GM19023 (cell line): ENCODE results near the gene GNG2.

Experiments used
- ATAC-seq: cut with Tn5 transposase; IDR thresholded peaks from one replicate; pipeline ENCODE4 v1.9.1; 2021; ENCODE audit warnings: mild to moderate bottlenecking, moderate library complexity; ENCODE audit not compliant: unreplicated experiment

Gene GNG2

DNA sequence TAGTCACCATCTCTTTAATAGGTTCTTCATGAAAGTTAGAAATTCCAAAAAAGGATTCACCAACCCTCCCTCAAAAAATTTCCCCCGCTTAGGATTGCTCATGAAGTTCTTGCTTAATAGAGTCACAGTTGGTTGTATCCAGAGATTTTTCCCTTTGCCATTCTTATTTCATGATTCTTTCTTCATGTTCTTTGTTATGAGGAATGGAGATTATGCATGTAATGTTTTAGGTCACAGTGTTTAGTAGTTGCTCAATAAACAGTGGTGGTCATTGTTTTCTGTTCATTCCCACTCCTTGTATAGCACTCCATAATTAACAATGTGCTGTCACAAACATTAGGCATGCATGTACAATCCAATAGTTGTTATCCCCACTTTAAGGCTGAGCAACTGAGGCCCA is 77.7 kb downstream of the GNG2 start:
- ATAC-seq, result no peak

GRCh38 chr14:51938821-51939220 is 78.4 kb downstream of the GNG2 start:
- ATAC-seq, result no peak

- no peak for ATAC-seq
Measured at GRCh38 chr14:51939226-51939625, 78.8 kb downstream of the GNG2 start.

GRCh38 chr14:51939755-51940301 is 79.4 kb downstream of the GNG2 start:
- no peak for ATAC-seq

DNA sequence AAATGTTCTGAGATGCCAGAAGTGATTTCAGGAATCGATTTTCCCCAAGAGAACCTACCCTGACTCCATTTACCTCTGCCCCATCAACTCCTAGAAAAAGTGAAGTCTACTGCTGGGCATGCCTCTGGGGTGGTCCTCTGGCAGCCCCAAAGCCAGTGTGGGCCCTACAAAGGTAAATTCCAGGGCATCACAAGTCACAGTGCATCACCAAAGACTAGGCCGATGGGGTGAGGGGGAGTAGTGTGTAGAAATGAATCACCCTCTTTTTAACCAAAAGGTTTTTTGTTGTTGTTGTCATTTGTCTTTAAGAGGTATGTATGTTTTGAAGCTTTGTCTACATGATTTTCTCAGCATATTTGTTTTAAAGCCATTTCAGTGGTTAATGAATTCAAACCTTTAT is 82.6 kb downstream of the GNG2 start:
- no peak for ATAC-seq

DNA sequence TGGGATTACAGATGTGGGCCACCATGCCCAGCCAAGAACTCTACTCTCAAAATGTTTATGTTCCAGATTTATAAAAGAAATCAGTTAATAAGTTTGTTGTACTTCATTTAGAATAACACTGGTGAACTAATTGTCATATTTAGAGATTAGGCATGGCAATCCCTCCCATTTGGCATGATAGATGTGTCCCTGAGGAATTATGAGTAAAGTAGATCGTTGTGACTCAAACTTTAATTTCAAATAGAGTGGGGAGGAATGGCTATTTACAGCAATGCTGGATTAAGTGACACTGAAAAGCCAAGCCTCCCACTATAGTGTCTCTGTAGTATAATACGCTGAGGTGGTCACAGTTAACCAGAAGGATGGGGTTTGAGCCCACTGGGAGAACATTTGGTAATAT is 89.6 kb downstream of the GNG2 start:
- no peak for ATAC-seq

DNA sequence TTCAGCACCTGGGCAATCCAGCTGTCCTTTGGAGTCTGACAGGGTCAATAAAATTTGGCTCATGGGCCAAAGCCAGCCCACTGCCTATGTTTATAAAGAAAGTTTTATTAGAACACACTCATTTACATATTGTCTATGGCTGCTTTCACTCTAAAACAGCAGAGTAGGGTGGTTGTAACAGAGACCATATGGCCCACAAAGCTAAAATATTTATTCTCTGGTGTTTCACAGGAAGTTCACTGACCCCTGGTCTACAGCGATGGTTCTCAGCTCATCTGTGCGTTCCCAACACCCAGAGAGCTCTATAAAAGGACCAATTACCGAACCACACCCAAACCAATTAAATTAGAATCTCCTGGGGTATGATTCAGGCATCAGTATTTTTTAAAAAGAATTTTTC is 91.2 kb downstream of the GNG2 start:
- no peak for ATAC-seq

- no peak for ATAC-seq
Measured at GRCh38 chr14:51954031-51954430, 93.6 kb downstream of the GNG2 start.

- no peak for ATAC-seq
Measured at GRCh38 chr14:51954657-51955056, 94.2 kb downstream of the GNG2 start.

- no peak for ATAC-seq
Measured at GRCh38 chr14:51957950-51958349, 97.5 kb downstream of the GNG2 start.

GRCh38 chr14:51959928-51960327 is 99.5 kb downstream of the GNG2 start:
- no peak for ATAC-seq

GRCh38 chr14:51960866-51961265 is 100.5 kb downstream of the GNG2 start:
- ATAC-seq, result no peak

GRCh38 chr14:51962711-51963110 is 102.3 kb downstream of the GNG2 start:
- no peak for ATAC-seq

DNA sequence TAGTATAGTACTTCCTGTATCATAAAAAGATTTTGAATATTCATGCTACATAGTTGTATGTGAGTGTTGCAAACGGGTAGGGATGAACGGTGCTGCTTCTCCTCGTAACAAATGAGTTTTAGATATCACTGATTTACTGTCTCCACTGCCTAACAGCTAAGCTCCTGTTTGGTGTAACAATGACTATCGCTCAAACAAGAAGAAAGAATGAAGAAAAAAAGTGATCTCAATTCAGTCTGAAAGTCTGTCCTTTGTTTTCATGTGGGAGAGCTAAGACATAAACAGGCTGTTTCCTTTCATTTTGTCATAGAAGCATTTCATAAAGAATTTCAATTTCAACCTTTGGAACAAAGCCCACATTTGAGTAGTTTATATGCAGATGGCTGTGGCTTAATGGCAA is 102.9 kb downstream of the GNG2 start:
- no peak for ATAC-seq

DNA sequence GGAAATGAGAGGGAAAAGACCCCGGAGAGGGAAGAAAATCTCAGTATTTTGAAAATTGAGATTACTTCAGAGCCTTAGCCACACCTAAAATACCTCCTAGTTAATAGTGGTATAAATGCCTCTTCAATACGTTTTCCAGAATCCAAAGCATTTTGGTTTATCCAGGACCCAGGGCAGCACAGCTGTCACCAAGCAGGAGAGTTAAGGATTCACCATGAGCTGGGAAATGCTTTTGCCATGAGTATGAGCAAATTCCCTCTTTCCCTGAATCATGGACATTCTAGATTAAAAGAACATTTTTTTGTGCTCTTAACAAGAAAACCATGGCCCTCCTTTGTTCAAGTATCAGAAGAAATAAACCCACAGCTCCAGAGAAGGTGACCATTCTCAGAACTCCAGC is 107.1 kb downstream of the GNG2 start:
- no peak for ATAC-seq

- ATAC-seq, result no peak
Measured at GRCh38 chr14:51969852-51970540, 109.6 kb downstream of the GNG2 start.

GRCh38 chr14:51972566-51972965 is 112.2 kb downstream of the GNG2 start:
- ATAC-seq, result no peak

DNA sequence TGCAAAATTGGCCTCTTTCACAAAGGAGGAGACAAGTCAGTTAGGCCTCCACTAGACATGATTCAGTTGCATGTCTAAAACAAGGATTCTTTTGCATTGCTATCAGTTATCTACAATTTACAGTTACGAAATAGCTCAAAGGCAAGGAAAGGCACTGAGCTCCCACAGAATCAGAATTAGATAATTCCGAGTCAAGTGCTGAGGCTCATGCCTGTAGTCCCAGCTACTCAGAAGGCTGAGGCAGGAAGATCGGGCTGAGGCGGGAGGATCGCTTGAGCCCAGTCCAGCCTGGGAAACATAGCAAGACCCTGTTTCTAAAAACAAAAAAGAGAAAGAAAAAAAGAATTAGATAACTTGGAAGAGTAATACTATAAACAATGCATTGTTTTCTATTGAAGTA is 116.7 kb downstream of the GNG2 start:
- ATAC-seq, result no peak

- ATAC-seq, result no peak
Measured at GRCh38 chr14:51978681-51979085, 118.3 kb downstream of the GNG2 start.

DNA sequence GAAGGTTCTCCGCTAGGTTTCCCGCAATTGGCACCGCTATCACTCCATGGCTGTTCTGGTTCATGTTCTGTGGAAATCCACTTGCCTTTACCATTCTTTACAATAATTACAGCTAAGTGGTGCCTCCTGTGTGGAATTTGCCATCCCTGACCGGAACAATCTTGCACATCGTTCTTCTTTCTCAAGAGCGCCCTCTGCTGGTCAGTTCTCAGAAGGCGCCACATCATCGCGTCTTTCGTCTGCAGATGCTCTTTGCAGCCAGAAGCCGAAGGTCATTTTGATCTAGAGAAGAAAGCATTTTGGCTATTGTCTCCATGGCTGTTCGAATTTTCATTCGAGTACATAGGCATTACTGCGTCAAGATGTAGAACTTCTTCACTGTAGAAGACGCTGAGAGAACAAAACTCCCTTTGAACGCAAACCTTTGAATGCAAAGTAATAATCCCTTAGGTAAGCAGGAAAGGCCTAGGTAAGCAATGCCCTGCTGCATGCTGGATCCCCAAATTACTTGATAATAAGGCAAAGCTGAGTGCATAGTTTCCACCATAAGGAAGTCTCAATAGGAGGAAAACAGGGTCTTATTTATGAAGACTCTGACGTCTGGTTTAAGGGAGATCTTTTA is 118.8 kb downstream of the GNG2 start:
- ATAC-seq, result no peak

- peak; percentile 73 for ATAC-seq
Measured at GRCh38 chr14:51981218-51981854, 120.9 kb downstream of the GNG2 start.

DNA sequence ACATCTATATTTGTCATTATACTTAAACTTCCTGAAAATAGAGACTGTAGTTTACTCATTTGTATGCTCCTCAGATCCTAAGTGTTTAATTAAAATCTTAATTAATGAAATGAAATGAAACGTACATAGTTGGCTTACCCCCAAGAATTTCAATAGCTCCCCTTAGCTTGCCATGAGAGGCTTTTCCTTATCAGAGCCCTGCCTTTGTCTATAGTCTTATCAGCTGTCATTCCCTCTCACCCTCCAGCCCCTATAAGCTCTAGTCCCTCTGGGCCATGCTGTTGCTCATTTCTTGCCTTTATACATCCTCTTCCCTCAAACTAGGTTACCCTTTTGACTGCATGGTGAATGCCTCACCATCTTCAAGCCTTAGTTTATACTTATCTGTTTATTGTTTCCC is 127.8 kb downstream of the GNG2 start:
- no peak for ATAC-seq
